K562 (cell line): ENCODE results near the gene AGRN. TPM values are rescaled to one million over a fixed set of nuclear protein-coding genes. Genes with fewer than 3 reads are reported as not detected.

ENCODE experiments used
- ATAC-seq: fragments of 200-7000 bp; cut with Tn5 transposase; 3 replicates; pipeline ENCODE4 v1.9.1; 2020; ENCODE audit warnings: moderate library complexity
- BruUV-seq: library from RNA; stranded (reverse); fragments of 400-500 nt; replicated peaks from 2 replicates; lab custom pipeline; 2021; lab: Mats Ljungman, UMichigan
- CTCF ChIA-PET: fragments of 300-600 bp; formaldehyde crosslinking; extraction: SDS; loops from one replicate; lab custom pipeline; 2021; ENCODE audit warnings: low intra/inter-chr PET ratio; lab: Yijun Ruan, JAX
- POLR2A ChIA-PET: fragments of 300-600, 350-650 bp; sonication (Branson Sonifier 250); formaldehyde crosslinking; extraction: SDS; loops from one replicate; lab custom pipeline; 2021; ENCODE audit warnings: antibody characterized with exemption, inconsistent platforms; lab: Yijun Ruan, JAX
- DNase-seq, 4 experiments: peaks; one replicate each; pipeline versions ENCODE4 v3.0.0 to v3.0.0-alpha.2; 2011 to 2018; ENCODE audit warnings: low spot score in 3 of 4, mixed read lengths in 3 of 4; ENCODE audit errors: extremely low read depth in 1 of 4
- FAIRE-seq: peaks from 2 replicates; lab custom pipeline; 2011; peaks lifted over from hg19 to GRCh38; lab: Jason Lieb, UNC
- H2AFZ ChIP-seq: 2 replicates; pipeline ENCODE4 v1.6.0; 2011; ENCODE audit warnings: low read depth, low read length, control low read depth, inconsistent platforms
- H3K27ac ChIP-seq: fragments of 200-600 bp; 3 replicates; pipeline ENCODE4 v1.8.0; 2011; ENCODE audit warnings: low read depth, mild to moderate bottlenecking, control low read depth, inconsistent platforms, low read length, moderate library complexity, mixed read lengths; ENCODE audit errors: extremely low read depth
- H3K27me3 ChIP-seq, 2 experiments: fragments of 300-600 bp in 1 of 2; 2 replicates in 1 of 2; 3 replicates in 1 of 2; pipeline versions ENCODE4 v1.6.0 to v1.8.0; 2011; ENCODE audit warnings: inconsistent platforms in 2 of 2, low read length in 2 of 2, mild to moderate bottlenecking in 1 of 2, mixed read lengths in 1 of 2, moderate library complexity in 1 of 2; ENCODE audit not compliant: control insufficient read depth in 2 of 2, insufficient read depth in 2 of 2
- H3K36me3 ChIP-seq: fragments of 300-600 bp; 3 replicates; pipeline ENCODE4 v1.8.0; 2011; ENCODE audit warnings: mild to moderate bottlenecking, low read length, inconsistent platforms; ENCODE audit not compliant: control insufficient read depth, insufficient read depth
- H3K4me1 ChIP-seq, 2 experiments: fragments of 200-600 bp in 1 of 2; replicated peaks in 1 of 2; 2 replicates in 1 of 2; 3 replicates in 1 of 2; pipeline versions ENCODE4 v1.5.1 to v1.8.0; 2011; ENCODE audit warnings: inconsistent platforms in 2 of 2, low read length in 2 of 2, mild to moderate bottlenecking in 1 of 2, mixed read lengths in 1 of 2, moderate library complexity in 1 of 2; ENCODE audit not compliant: control insufficient read depth in 2 of 2, insufficient read depth in 2 of 2
- H3K4me2 ChIP-seq: 2 replicates; pipeline ENCODE4 v1.6.1; 2011; ENCODE audit warnings: low read length, control low read depth, inconsistent platforms, mixed read lengths; ENCODE audit not compliant: insufficient read depth
- H3K4me3 ChIP-seq: fragments of 200-600 bp; sonication (generic), shearing (Covaris generic); 2 replicates; pipeline ENCODE4 v1.5.1; 2016; ENCODE audit warnings: control low read depth, inconsistent platforms
- H3K79me2 ChIP-seq: fragments of 200-600 bp; 3 replicates; pipeline ENCODE4 v1.8.0; 2011; ENCODE audit warnings: low read length, inconsistent platforms; ENCODE audit not compliant: control insufficient read depth, insufficient read depth
- H3K9ac ChIP-seq, 2 experiments: 2 replicates each; pipeline versions ENCODE4 v1.6.0 to v1.6.1; 2011; ENCODE audit warnings: low read depth in 2 of 2, low read length in 2 of 2, control low read depth in 1 of 2, inconsistent platforms in 1 of 2, mild to moderate bottlenecking in 1 of 2, mixed read lengths in 1 of 2; ENCODE audit not compliant: insufficient read depth in 1 of 2
- H3K9me1 ChIP-seq: one replicate; pipeline ENCODE4 v1.6.0; 2011; ENCODE audit warnings: inconsistent platforms, mild to moderate bottlenecking, low read length, moderate library complexity; ENCODE audit not compliant: control insufficient read depth, insufficient read depth
- H3K9me3 ChIP-seq: replicated peaks from 2 replicates; pipeline ENCODE4 v1.5.1; 2011; ENCODE audit warnings: low read depth, low read length, inconsistent platforms; ENCODE audit not compliant: control insufficient read depth, insufficient read depth
- H4K20me1 ChIP-seq: replicated peaks from 2 replicates; pipeline ENCODE4 v1.6.1; 2011; ENCODE audit warnings: low read length, inconsistent platforms, mixed read lengths; ENCODE audit not compliant: control insufficient read depth, insufficient read depth
- CREBBP ChIP-seq: IDR thresholded peaks from one replicate; pipeline ENCODE4 v1.6.1; 2012; ENCODE audit warnings: low read depth, mild to moderate bottlenecking, control low read depth, inconsistent platforms, low read length
- HNRNPK ChIP-seq: fragments of 200-400 bp; formaldehyde crosslinking; IDR thresholded peaks from one replicate; pipeline ENCODE4 v1.6.1; 2018; ENCODE audit warnings: mild to moderate bottlenecking, low read depth, low read length; ENCODE audit not compliant: poor library complexity, severe bottlenecking
- MCM2 ChIP-seq: fragments of 450-650 bp; IDR thresholded peaks from 2 replicates; pipeline ENCODE4 v1.6.1; 2017; ENCODE audit warnings: low read depth, mild to moderate bottlenecking
- MECOM ChIP-seq: fragments of 250-450 bp; sonication (Bioruptor Pico); IDR thresholded peaks from 2 replicates; pipeline ENCODE4 v1.8.0; 2022; ENCODE audit warnings: inconsistent platforms
- PURB ChIP-seq: sonication (generic); formaldehyde crosslinking; IDR thresholded peaks from 2 replicates; pipeline ENCODE4 v1.9.0; 2021; ENCODE audit warnings: low read depth, mild to moderate bottlenecking, missing genetic modification reagents
- U2AF1 ChIP-seq: fragments of 200-400 bp; formaldehyde crosslinking; optimal IDR thresholded peaks from 2 replicates; pipeline ENCODE3; 2017; ENCODE audit warnings: mild to moderate bottlenecking, low read depth, low read length, moderate library complexity
- WGBS: fragments of 100-300 bp; shearing (Covaris generic); methylation state at CpG from one replicate; pipeline ENCODE4 v1.1.6; 2016; ENCODE audit warnings: low coverage, mixed read lengths; ENCODE audit not compliant: insufficient coverage; ENCODE audit errors: missing lambda C conversion rate; 5-methylcytosine and 5-hydroxymethylcytosine counted together
- in situ Hi-C: fragments of 300-500 bp; cut with MboI; formaldehyde crosslinking; loops from 4 replicates; pipeline ENCODE4 v1.15.0; 2018; ENCODE audit warnings: inconsistent platforms, mixed read lengths
- intact Hi-C: fragments of 100-400 bp; cut with micrococcal nuclease; formaldehyde crosslinking; loops from 2 replicates; pipeline ENCODE4 v1.14.2; 2022
- polyA plus RNA-seq, 8 experiments: library from polyadenylated mRNA; depleted of rRNA in 4 of 8; stranded (reverse) in 5 of 8; unstranded in 3 of 8; fragments of >200 nt; fragmentation: Nextera tagmentation in 2 of 8; fragmentation: Illumina TruSeq in 1 of 8; extraction: Ambion mirVana in 2 of 8; extraction: Trizol in 1 of 8; gene quantifications; 2 replicates each; pipeline versions ENCODE4 v1.2.1 to v1.2.3, GENCODE V29; 2011 to 2014; ENCODE audit warnings: inconsistent platforms in 1 of 8, missing spikeins in 1 of 8
- total RNA-seq, 7 experiments: library from RNA; depleted of rRNA in 6 of 7; stranded (reverse); fragments of >200 nt in 6 of 7; fragmentation: Illumina TruSeq in 2 of 7; extraction: Trizol in 2 of 7; gene quantifications; 2 replicates each; pipeline versions ENCODE4 v1.2.1 to v1.2.3, GENCODE V29; 2011 to 2021; ENCODE audit warnings: low replicate concordance in 1 of 7
- TF ChIP-seq, protein P1 (sequence below): sonication (generic); formaldehyde crosslinking; IDR thresholded peaks from 2 replicates; pipeline ENCODE4 v1.8.0; 2023; ENCODE audit warnings: missing genetic modification reagents, mild to moderate bottlenecking, borderline replicate concordance
- TF ChIP-seq, protein P2 (sequence below), 2 experiments: fragments of 450-650 bp in 1 of 2; IDR thresholded peaks; 2 replicates each; pipeline ENCODE4 v1.6.1; 2011 to 2017; ENCODE audit warnings: low read depth in 2 of 2, antibody characterized with exemption in 1 of 2, borderline replicate concordance in 1 of 2, low read length in 1 of 2, mild to moderate bottlenecking in 1 of 2, mixed read lengths in 1 of 2; ENCODE audit not compliant: control insufficient read depth in 1 of 2
- TF ChIP-seq, protein P3 (sequence below): fragments of 250-450 bp; sonication (Bioruptor Pico); IDR thresholded peaks from 2 replicates; pipeline ENCODE4 v1.9.0; 2021; ENCODE audit warnings: mild to moderate bottlenecking
- TF ChIP-seq, protein P4 (sequence below): fragments of 250-450 bp; sonication (Bioruptor Pico); IDR thresholded peaks from 2 replicates; pipeline ENCODE4 v1.8.0; 2021; ENCODE audit warnings: moderate library complexity, mild to moderate bottlenecking, inconsistent platforms

The AGRN gene
- total and polyA plus RNA-seq, 9 of the 15 experiments (the other 6 are each of a cell fraction or from before 2014, with no cell fraction given): 0.04 to 111 (median 18.1) TPM

DNA sequence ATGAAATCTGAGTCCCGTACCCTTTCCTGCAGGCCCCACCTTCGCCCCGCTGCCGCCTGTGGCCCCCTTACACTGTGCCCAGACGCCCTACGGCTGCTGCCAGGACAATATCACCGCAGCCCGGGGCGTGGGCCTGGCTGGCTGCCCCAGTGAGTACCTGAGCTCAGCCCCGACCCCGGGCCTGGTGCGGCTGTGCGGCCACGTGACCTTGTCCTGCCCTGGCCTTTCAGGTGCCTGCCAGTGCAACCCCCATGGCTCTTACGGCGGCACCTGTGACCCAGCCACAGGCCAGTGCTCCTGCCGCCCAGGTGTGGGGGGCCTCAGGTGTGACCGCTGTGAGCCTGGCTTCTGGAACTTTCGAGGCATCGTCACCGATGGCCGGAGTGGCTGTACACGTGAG lies 25.2 kb downstream of the AGRN start:
- 95% methylated on average over 23 of the region's 23 CpGs for WGBS
- Histone ChIP-seq H3K4me2 (no peak overlapping the region), H3K9me1 (no peaks in the 10 kb centered on the region), H3K4me3 (no peak overlapping the region), H2AFZ (no peak overlapping the region), H3K79me2 (no peaks in the 10 kb centered on the region; the same call in 2 of the 3 replicates), H3K27ac (no peak overlapping the region), H3K9me3 (no peaks in the 10 kb centered on the region), H3K4me1 (peaks cover 5 to 55% of the 10 kb centered on the region in 2 experiments; a peak in 4 of 5 replicates), H3K36me3 (peaks cover 76% of the 10 kb centered on the region; the same call in 2 of the 3 replicates), H4K20me1 (no peaks in the 10 kb centered on the region; the same call in 1 of the 2 replicates), H3K27me3 (no peaks in the 10 kb centered on the region), H3K9ac (peak overlapping the region in 1 of 2 experiments; percentile 36; a peak in 2 of 4 replicates)
- FAIRE-seq (no peak), ATAC-seq (no peak), DNase-seq (no peak)
- in situ Hi-C loops (no loop called here), intact Hi-C loops (no loop called here)
- no TSS peak for BruUV-seq
- CTCF ChIA-PET: no interaction called here
- POLR2A ChIA-PET: no interaction called here
- TF ChIP-seq HNRNPK (no peak), MECOM (CRISPR knock-in tag) (no peak), CREBBP (no peak), U2AF1 (no peak), MCM2 (no peak), PURB (CRISPR knock-in tag) (no peak)
- TF ChIP-seq, protein P1, sequence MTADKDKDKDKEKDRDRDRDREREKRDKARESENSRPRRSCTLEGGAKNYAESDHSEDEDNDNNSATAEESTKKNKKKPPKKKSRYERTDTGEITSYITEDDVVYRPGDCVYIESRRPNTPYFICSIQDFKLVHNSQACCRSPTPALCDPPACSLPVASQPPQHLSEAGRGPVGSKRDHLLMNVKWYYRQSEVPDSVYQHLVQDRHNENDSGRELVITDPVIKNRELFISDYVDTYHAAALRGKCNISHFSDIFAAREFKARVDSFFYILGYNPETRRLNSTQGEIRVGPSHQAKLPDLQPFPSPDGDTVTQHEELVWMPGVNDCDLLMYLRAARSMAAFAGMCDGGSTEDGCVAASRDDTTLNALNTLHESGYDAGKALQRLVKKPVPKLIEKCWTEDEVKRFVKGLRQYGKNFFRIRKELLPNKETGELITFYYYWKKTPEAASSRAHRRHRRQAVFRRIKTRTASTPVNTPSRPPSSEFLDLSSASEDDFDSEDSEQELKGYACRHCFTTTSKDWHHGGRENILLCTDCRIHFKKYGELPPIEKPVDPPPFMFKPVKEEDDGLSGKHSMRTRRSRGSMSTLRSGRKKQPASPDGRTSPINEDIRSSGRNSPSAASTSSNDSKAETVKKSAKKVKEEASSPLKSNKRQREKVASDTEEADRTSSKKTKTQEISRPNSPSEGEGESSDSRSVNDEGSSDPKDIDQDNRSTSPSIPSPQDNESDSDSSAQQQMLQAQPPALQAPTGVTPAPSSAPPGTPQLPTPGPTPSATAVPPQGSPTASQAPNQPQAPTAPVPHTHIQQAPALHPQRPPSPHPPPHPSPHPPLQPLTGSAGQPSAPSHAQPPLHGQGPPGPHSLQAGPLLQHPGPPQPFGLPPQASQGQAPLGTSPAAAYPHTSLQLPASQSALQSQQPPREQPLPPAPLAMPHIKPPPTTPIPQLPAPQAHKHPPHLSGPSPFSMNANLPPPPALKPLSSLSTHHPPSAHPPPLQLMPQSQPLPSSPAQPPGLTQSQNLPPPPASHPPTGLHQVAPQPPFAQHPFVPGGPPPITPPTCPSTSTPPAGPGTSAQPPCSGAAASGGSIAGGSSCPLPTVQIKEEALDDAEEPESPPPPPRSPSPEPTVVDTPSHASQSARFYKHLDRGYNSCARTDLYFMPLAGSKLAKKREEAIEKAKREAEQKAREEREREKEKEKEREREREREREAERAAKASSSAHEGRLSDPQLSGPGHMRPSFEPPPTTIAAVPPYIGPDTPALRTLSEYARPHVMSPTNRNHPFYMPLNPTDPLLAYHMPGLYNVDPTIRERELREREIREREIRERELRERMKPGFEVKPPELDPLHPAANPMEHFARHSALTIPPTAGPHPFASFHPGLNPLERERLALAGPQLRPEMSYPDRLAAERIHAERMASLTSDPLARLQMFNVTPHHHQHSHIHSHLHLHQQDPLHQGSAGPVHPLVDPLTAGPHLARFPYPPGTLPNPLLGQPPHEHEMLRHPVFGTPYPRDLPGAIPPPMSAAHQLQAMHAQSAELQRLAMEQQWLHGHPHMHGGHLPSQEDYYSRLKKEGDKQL (CRISPR knock-in tag): no peak
- TF ChIP-seq, protein P2, sequence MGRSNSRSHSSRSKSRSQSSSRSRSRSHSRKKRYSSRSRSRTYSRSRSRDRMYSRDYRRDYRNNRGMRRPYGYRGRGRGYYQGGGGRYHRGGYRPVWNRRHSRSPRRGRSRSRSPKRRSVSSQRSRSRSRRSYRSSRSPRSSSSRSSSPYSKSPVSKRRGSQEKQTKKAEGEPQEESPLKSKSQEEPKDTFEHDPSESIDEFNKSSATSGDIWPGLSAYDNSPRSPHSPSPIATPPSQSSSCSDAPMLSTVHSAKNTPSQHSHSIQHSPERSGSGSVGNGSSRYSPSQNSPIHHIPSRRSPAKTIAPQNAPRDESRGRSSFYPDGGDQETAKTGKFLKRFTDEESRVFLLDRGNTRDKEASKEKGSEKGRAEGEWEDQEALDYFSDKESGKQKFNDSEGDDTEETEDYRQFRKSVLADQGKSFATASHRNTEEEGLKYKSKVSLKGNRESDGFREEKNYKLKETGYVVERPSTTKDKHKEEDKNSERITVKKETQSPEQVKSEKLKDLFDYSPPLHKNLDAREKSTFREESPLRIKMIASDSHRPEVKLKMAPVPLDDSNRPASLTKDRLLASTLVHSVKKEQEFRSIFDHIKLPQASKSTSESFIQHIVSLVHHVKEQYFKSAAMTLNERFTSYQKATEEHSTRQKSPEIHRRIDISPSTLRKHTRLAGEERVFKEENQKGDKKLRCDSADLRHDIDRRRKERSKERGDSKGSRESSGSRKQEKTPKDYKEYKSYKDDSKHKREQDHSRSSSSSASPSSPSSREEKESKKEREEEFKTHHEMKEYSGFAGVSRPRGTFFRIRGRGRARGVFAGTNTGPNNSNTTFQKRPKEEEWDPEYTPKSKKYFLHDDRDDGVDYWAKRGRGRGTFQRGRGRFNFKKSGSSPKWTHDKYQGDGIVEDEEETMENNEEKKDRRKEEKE (IDR thresholded peaks at IDR 0.05; ENCODE audit: borderline replicate concordance in 1 of 2, control insufficient read depth in 1 of 2, low read depth in 2 of 2, low read length in 1 of 2): no peak
- TF ChIP-seq, protein P3, sequence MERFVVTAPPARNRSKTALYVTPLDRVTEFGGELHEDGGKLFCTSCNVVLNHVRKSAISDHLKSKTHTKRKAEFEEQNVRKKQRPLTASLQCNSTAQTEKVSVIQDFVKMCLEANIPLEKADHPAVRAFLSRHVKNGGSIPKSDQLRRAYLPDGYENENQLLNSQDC: no peak
- TF ChIP-seq, protein P4, sequence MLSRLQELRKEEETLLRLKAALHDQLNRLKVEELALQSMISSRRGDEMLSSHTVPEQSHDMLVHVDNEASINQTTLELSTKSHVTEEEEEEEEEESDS (CRISPR knock-in tag): no peak
